HepG2 (cell line): ENCODE measurements around the gene GPR55. TPM values are rescaled to one million over a fixed set of nuclear protein-coding genes. Genes with fewer than 3 reads are reported as not detected.

Experiments
- ATAC-seq: fragments of 200-7000 bp; cut with Tn5 transposase; 3 replicates; pipeline ENCODE4 v1.9.1; 2020; ENCODE audit warnings: mild to moderate bottlenecking, moderate library complexity
- BruUV-seq: library from RNA; stranded (reverse); fragments of 400-500 nt; replicated peaks from 2 replicates; lab custom pipeline; 2021; lab: Mats Ljungman, UMichigan
- CTCF ChIA-PET: fragments of 300-600 bp; formaldehyde crosslinking; extraction: SDS; loops from one replicate; lab custom pipeline; 2021; ENCODE audit warnings: low total read pairs, inconsistent platforms, low intra/inter-chr PET ratio; lab: Yijun Ruan, JAX
- POLR2A ChIA-PET: fragments of 350-600 bp; sonication (Branson Sonifier 250); formaldehyde crosslinking; loops from one replicate; lab custom pipeline; 2020; ENCODE audit warnings: antibody characterized with exemption, inconsistent platforms; lab: Yijun Ruan, JAX
- DNase-seq: peaks from one replicate; pipeline ENCODE4 v3.0.0-alpha.2; 2015; ENCODE audit warnings: low spot score
- FAIRE-seq: peaks from 3 replicates; lab custom pipeline; 2011; peaks lifted over from hg19 to GRCh38; lab: Jason Lieb, UNC
- H2AFZ ChIP-seq: one replicate; pipeline ENCODE4 v1.6.1; 2011; ENCODE audit warnings: low read length, inconsistent platforms
- H3K27ac ChIP-seq: fragments of 300-600 bp; 3 replicates; pipeline ENCODE4 v1.8.0; 2011; ENCODE audit warnings: mixed run types, mild to moderate bottlenecking, mixed read lengths, low read length, inconsistent platforms; ENCODE audit not compliant: insufficient read depth; ENCODE audit errors: extremely low read length
- H3K27me3 ChIP-seq, 2 experiments: fragments of 200-600 bp in 1 of 2; 2 replicates in 1 of 2; 3 replicates in 1 of 2; pipeline versions ENCODE4 v1.6.0 to v1.8.0; 2011; ENCODE audit warnings: low read length in 2 of 2, mild to moderate bottlenecking in 2 of 2, moderate library complexity in 2 of 2, inconsistent platforms in 1 of 2; ENCODE audit not compliant: insufficient read depth in 2 of 2, control insufficient read depth in 1 of 2
- H3K36me3 ChIP-seq, 2 experiments: fragments of 200-600 bp in 1 of 2; replicated peaks in 1 of 2; 2 replicates in 1 of 2; 3 replicates in 1 of 2; pipeline versions ENCODE4 v1.5.1 to v1.8.0; 2011; ENCODE audit warnings: low read length in 2 of 2, inconsistent platforms in 1 of 2; ENCODE audit not compliant: insufficient read depth in 2 of 2, control insufficient read depth in 1 of 2
- H3K4me1 ChIP-seq: 2 replicates; pipeline ENCODE4 v1.5.1; 2012; ENCODE audit warnings: low read length, inconsistent platforms; ENCODE audit not compliant: insufficient read depth
- H3K4me2 ChIP-seq: 2 replicates; pipeline ENCODE4 v1.6.0; 2011; ENCODE audit warnings: low read depth, low read length, inconsistent platforms
- H3K4me3 ChIP-seq, 3 experiments: fragments of 200-600 bp in 1 of 3; sonication (generic), shearing (Covaris generic) in 1 of 3; replicated peaks in 1 of 3; 2 replicates each; pipeline ENCODE4 v1.5.1; 2011 to 2016; ENCODE audit warnings: low read length in 3 of 3, inconsistent platforms in 2 of 3, low read depth in 2 of 3, mild to moderate bottlenecking in 2 of 3, control low read depth in 1 of 3, mixed read lengths in 1 of 3; ENCODE audit not compliant: insufficient read depth in 1 of 3
- H3K79me2 ChIP-seq: one replicate; pipeline ENCODE4 v1.6.1; 2011; ENCODE audit warnings: low read length, inconsistent platforms; ENCODE audit not compliant: insufficient read depth
- H3K9ac ChIP-seq: 2 replicates; pipeline ENCODE4 v1.6.0; 2011; ENCODE audit warnings: mild to moderate bottlenecking, low read depth, low read length, inconsistent platforms; ENCODE audit not compliant: insufficient read depth
- H3K9me3 ChIP-seq: 2 replicates; pipeline ENCODE4 v1.5.1; 2012; ENCODE audit warnings: mild to moderate bottlenecking, low read length
- H4K20me1 ChIP-seq: 2 replicates; pipeline ENCODE4 v1.6.0; 2011; ENCODE audit warnings: inconsistent platforms, mild to moderate bottlenecking, low read length, moderate library complexity; ENCODE audit not compliant: insufficient read depth
- ATF7 ChIP-seq, 2 experiments: fragments of 450-650 bp in 1 of 2; sonication (generic) in 1 of 2; formaldehyde crosslinking in 1 of 2; IDR thresholded peaks; 2 replicates each; pipeline versions ENCODE4 v1.4.0 to v1.6.1; 2016 to 2020; ENCODE audit warnings: antibody characterized with exemption in 1 of 2, mild to moderate bottlenecking in 1 of 2, missing genetic modification reagents in 1 of 2
- KLF12 ChIP-seq: sonication (generic); formaldehyde crosslinking; IDR thresholded peaks from 2 replicates; pipeline ENCODE4 v1.4.0; 2020; ENCODE audit warnings: missing genetic modification reagents, borderline replicate concordance
- ZNF510 ChIP-seq: sonication (generic); formaldehyde crosslinking; IDR thresholded peaks from 2 replicates; pipeline ENCODE4 v1.4.0; 2020; ENCODE audit warnings: low read depth, mild to moderate bottlenecking, missing genetic modification reagents
- WGBS: methylation state at CpG from one replicate; pipeline ENCODE4 v1.1.6; 2017; ENCODE audit warnings: low lambda C conversion rate; 5-methylcytosine and 5-hydroxymethylcytosine counted together
- in situ Hi-C: cut with HindIII; loops from 2 replicates; pipeline ENCODE4 v1.10.0; 2017; ENCODE audit warnings: low pct_unique_long_range_greater_than_20kb; ENCODE audit not compliant: extremely low pct_ligation_motif_present
- intact Hi-C: fragments of 100-400 bp; cut with micrococcal nuclease; formaldehyde crosslinking; loops from one replicate; pipeline ENCODE4 v1.10.0; 2022; ENCODE audit not compliant: unreplicated experiment
- polyA plus RNA-seq, 8 experiments: library from polyadenylated mRNA; depleted of rRNA in 3 of 8; stranded (reverse) in 7 of 8; unstranded in 1 of 8; fragments of >200 nt; fragmentation: Illumina TruSeq in 4 of 8; extraction: Trizol in 4 of 8; gene quantifications; 2 replicates each; pipeline versions ENCODE4 v1.2.1 to v1.2.3, GENCODE V29; 2011 to 2016; ENCODE audit warnings: low read depth in 4 of 8, missing spikeins in 1 of 8, mixed read lengths in 1 of 8; ENCODE audit not compliant: insufficient read depth in 1 of 8
- total RNA-seq, 5 experiments: library from RNA; depleted of rRNA; stranded (reverse); fragments of >200 nt; fragmentation: Illumina TruSeq; extraction: Trizol; gene quantifications; 2 replicates each; pipeline ENCODE4 v1.2.3, GENCODE V29; 2016; ENCODE audit warnings: low read depth in 1 of 5
- TF ChIP-seq, protein P1 (sequence below): sonication (generic); formaldehyde crosslinking; IDR thresholded peaks from 2 replicates; pipeline ENCODE4 v1.8.1; 2023; ENCODE audit warnings: mild to moderate bottlenecking, missing genetic modification reagents
- TF ChIP-seq, protein P2 (sequence below): sonication (generic); formaldehyde crosslinking; IDR thresholded peaks from one replicate; pipeline ENCODE4 v1.5.1; 2020; ENCODE audit warnings: mild to moderate bottlenecking, missing genetic modification reagents; ENCODE audit errors: not compliant biosample characterization

Gene GPR55
- total and polyA plus RNA-seq, 2 of the 13 experiments (the other 11 are each of a cell fraction or from before 2014, with no cell fraction given), result not detected

DNA sequence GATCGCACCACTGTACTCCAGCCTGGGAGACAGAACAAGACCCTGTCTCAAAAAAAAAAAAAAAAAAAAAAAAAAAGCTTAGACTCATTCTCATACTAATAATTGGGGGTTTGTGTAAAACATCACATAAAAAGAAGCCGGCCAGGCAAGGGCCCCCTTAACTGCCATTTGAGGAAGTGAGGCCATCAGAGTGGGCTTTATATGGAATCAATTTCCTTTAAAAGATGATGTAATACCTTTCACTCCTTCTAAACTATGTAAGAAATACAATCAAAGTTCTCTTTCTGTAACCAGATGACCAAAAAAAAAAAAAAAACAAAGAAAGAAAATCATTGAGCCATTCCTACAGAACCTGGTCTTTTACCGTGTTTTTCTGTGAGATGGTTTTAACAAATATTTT lies 13.1 kb upstream of the GPR55 start:
- Histone ChIP-seq H3K36me3 (no peaks in the 10 kb centered on the region), H3K27ac (no peak overlapping the region)
- TF ChIP-seq ATF7 (IDR thresholded peaks at IDR 0.05), result peak; percentile 71
- no peak for TF ChIP-seq ATF7 (CRISPR knock-in tag; IDR thresholded peaks at IDR 0.05)
- TF ChIP-seq, protein P1, sequence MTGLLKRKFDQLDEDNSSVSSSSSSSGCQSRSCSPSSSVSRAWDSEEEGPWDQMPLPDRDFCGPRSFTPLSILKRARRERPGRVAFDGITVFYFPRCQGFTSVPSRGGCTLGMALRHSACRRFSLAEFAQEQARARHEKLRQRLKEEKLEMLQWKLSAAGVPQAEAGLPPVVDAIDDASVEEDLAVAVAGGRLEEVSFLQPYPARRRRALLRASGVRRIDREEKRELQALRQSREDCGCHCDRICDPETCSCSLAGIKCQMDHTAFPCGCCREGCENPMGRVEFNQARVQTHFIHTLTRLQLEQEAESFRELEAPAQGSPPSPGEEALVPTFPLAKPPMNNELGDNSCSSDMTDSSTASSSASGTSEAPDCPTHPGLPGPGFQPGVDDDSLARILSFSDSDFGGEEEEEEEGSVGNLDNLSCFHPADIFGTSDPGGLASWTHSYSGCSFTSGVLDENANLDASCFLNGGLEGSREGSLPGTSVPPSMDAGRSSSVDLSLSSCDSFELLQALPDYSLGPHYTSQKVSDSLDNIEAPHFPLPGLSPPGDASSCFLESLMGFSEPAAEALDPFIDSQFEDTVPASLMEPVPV (CRISPR knock-in tag), result no peak
- TF ChIP-seq, all 625 proteins: peak for 1
- DNase-seq (no peak), ATAC-seq (no peak), FAIRE-seq (no peak)
- H3K27me3 ChIP-seq, result peaks cover 8 to 73% of the 10 kb centered on the region in 2 experiments
- ChIA-PET CTCF (no interaction called here), POLR2A (no interaction called here)
- no peaks in the 10 kb centered on the region; the same call in 1 of the 2 replicates for H4K20me1 ChIP-seq
- H3K4me2 ChIP-seq, result no peak overlapping the region
- intact Hi-C loops, result loop anchor here (5.0 kb wide), 1 partner anchor 36 kb away; no protein-coding TSS in a partner anchor
- H3K9ac ChIP-seq, result no peak overlapping the region
- in situ Hi-C loops, result no loop called here
- H2AFZ ChIP-seq, result no peak overlapping the region
- H3K79me2 ChIP-seq, result no peaks in the 10 kb centered on the region
- no peak overlapping the region for H3K4me3 ChIP-seq
- no peaks in the 10 kb centered on the region for H3K4me1 ChIP-seq
- no peaks in the 10 kb centered on the region; the same call in 1 of the 2 replicates for H3K9me3 ChIP-seq
- 66% methylated on average over 3 of the region's 3 CpGs for WGBS
- BruUV-seq, result no TSS peak

DNA sequence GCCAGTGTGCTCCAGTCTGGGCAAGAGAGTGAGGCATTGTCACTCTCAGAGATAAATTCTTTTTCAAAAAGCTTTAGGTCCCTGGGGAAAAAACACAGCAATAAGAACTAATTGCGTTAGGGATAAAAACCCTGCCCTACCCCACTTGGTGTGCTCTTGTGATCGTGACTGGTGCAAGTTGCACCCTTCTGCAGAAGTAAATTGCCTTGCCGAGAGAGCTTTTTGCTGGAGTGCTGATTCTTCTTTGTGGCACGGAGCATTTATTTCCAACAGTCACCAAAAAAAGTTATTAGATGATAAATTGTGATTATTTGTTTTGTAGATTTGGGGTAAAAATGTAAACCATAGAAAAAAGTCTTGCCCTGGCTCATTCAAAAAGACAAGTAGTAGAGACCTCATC lies 12.3 kb upstream of the GPR55 start:
- H3K79me2 ChIP-seq, result no peaks in the 10 kb centered on the region
- H3K4me2 ChIP-seq, result no peak overlapping the region
- in situ Hi-C loops (no loop called here), intact Hi-C loops (loop anchor here (5.0 kb wide), 1 partner anchor 35 kb away; no protein-coding TSS in a partner anchor)
- no peak overlapping the region for H3K27ac ChIP-seq
- no peak for DNase-seq
- FAIRE-seq, result no peak
- H3K4me1 ChIP-seq, result no peaks in the 10 kb centered on the region
- H3K27me3 ChIP-seq, result peaks cover 10 to 80% of the 10 kb centered on the region in 2 experiments
- no peak for ATAC-seq
- CTCF ChIA-PET, result no interaction called here
- BruUV-seq, result no TSS peak
- no peak overlapping the region for H2AFZ ChIP-seq
- H3K9ac ChIP-seq, result no peak overlapping the region
- H3K36me3 ChIP-seq, result no peaks in the 10 kb centered on the region
- no peaks in the 10 kb centered on the region; the same call in 1 of the 2 replicates for H4K20me1 ChIP-seq
- H3K4me3 ChIP-seq, result no peak overlapping the region
- WGBS, result 25% methylated on average over 4 of the region's 4 CpGs
- POLR2A ChIA-PET, result no interaction called here
- H3K9me3 ChIP-seq, result no peaks in the 10 kb centered on the region; the same call in 1 of the 2 replicates
- TF ChIP-seq KLF12 (no peak), ZNF510 (CRISPR knock-in tag) (no peak)
- TF ChIP-seq, protein P2, sequence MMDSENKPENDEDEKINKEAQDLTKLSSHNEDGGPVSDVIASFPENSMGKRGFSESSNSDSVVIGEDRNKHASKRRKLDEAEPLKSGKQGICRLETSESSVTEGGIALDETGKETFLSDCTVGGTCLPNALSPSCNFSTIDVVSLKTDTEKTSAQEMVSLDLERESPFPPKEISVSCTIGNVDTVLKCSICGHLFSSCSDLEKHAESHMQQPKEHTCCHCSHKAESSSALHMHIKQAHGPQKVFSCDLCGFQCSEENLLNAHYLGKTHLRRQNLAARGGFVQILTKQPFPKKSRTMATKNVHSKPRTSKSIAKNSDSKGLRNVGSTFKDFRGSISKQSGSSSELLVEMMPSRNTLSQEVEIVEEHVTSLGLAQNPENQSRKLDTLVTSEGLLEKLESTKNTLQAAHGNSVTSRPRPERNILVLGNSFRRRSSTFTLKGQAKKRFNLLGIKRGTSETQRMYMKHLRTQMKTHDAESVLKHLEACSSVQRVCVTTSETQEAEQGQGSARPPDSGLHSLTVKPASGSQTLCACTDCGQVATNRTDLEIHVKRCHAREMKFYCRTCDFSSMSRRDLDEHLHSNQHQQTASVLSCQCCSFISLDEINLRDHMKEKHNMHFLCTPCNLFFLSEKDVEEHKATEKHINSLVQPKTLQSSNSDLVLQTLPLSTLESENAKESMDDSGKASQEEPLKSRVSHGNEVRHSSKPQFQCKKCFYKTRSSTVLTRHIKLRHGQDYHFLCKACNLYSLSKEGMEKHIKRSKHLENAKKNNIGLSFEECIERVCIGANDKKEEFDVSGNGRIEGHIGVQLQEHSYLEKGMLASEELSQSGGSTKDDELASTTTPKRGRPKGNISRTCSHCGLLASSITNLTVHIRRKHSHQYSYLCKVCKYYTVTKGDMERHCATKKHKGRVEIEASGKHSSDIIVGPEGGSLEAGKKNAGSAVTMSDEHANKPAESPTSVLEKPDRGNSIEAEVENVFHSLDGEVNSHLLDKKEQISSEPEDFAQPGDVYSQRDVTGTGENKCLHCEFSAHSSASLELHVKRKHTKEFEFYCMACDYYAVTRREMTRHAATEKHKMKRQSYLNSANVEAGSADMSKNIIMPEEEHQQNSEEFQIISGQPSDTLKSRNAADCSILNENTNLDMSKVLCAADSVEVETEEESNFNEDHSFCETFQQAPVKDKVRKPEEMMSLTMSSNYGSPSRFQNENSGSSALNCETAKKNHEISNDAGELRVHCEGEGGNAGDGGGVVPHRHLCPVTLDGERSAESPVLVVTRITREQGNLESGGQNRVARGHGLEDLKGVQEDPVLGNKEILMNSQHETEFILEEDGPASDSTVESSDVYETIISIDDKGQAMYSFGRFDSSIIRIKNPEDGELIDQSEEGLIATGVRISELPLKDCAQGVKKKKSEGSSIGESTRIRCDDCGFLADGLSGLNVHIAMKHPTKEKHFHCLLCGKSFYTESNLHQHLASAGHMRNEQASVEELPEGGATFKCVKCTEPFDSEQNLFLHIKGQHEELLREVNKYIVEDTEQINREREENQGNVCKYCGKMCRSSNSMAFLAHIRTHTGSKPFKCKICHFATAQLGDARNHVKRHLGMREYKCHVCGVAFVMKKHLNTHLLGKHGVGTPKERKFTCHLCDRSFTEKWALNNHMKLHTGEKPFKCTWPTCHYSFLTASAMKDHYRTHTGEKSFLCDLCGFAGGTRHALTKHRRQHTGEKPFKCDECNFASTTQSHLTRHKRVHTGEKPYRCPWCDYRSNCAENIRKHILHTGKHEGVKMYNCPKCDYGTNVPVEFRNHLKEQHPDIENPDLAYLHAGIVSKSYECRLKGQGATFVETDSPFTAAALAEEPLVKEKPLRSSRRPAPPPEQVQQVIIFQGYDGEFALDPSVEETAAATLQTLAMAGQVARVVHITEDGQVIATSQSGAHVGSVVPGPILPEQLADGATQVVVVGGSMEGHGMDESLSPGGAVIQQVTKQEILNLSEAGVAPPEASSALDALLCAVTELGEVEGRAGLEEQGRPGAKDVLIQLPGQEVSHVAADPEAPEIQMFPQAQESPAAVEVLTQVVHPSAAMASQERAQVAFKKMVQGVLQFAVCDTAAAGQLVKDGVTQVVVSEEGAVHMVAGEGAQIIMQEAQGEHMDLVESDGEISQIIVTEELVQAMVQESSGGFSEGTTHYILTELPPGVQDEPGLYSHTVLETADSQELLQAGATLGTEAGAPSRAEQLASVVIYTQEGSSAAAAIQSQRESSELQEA, result no peak
